SU-DHL-6 (cell line): ENCODE results near the gene AGFG2.

Experiments
- EZH2phosphoT487 ChIP-seq: fragments of 200-600 bp; sonication (generic), shearing (Covaris generic); conservative IDR thresholded peaks from 2 replicates; pipeline ENCODE4 v1.6.1; 2018; ENCODE audit warnings: mild to moderate bottlenecking, antibody characterized with exemption, low read length, moderate library complexity, mixed read lengths
- TF ChIP-seq, protein P1 (sequence below): fragments of 200-600 bp; sonication (generic); IDR thresholded peaks from one replicate; pipeline ENCODE4 v1.5.1; 2017; ENCODE audit warnings: antibody characterized with exemption, mild to moderate bottlenecking, low read length, moderate library complexity; ENCODE audit not compliant: insufficient read depth, poor library complexity, severe bottlenecking

DNA sequence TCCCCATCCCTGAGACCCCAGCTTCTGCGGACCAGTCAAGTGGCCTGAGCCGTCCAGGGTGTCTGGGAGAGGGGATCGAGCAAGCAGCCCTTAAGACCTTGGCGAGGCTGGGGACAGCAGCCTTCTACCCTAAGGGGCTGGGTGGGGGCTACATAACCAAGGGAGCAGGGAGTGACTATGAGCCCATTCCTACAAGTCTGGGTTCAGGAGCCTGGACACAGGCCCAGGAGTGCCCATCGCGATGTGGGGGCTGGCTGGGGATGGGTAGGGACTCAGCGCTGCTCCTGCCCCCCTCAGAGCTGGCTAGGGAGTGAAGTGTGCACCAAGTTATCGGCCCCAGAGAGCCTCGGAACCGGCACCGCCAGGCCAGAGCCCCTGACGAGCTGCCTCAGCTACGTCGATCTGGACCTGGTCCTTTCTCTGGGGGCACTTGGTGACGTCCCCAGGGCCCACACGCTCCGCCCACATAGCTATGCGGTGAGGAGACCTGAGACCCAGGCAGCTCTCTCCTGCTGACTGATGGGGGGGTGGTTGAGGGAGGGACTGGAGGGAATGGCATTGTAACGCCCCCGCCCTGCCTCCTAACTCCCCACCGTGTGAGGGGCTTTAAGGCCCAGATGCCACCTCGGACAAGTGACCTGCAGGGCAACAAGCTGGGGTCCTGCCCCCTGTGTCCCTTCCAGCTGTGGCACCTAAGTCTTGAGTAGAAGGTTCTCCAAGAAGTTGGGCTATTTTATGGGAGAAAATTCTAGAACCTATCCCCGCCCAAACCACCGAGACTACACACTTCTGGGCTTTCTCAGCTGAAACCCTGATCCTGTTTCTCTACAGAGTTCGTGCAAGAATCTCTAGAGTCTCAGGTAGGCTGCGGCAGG lies 32.2 kb downstream of the AGFG2 start:
- TF ChIP-seq, protein P1, sequence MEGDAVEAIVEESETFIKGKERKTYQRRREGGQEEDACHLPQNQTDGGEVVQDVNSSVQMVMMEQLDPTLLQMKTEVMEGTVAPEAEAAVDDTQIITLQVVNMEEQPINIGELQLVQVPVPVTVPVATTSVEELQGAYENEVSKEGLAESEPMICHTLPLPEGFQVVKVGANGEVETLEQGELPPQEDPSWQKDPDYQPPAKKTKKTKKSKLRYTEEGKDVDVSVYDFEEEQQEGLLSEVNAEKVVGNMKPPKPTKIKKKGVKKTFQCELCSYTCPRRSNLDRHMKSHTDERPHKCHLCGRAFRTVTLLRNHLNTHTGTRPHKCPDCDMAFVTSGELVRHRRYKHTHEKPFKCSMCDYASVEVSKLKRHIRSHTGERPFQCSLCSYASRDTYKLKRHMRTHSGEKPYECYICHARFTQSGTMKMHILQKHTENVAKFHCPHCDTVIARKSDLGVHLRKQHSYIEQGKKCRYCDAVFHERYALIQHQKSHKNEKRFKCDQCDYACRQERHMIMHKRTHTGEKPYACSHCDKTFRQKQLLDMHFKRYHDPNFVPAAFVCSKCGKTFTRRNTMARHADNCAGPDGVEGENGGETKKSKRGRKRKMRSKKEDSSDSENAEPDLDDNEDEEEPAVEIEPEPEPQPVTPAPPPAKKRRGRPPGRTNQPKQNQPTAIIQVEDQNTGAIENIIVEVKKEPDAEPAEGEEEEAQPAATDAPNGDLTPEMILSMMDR = no peak
- TF ChIP-seq EZH2phosphoT487 = no peak
